ENCODE measurements around the gene DCAF5. TPM values are rescaled to one million over a fixed set of nuclear protein-coding genes. Genes with fewer than 3 reads are reported as not detected.

Gene DCAF5
- total RNA-seq, 1 donor from 2014 or later = 56.6 TPM

DNA sequence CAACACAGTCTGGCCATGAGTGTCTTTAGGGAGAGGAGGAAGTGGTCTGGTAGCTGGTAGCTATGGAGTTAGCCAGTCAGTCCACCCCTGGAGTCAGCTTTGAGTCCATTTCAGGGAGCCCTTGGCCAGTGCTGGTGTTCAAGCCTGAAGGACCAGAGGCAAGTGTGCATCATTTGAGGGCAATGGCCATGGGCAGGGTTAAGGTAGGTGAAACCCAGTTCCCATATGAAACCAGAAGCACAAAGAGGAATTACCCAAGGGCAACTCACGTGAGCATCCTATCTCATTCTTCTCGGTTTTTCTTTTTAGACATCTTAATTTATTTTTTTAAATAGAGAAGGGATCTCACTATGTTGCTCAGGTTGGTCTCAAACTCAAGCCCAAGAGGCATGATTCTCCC is 112.6 kb downstream of the DCAF5 start:
- TF ChIP-seq, protein P1, sequence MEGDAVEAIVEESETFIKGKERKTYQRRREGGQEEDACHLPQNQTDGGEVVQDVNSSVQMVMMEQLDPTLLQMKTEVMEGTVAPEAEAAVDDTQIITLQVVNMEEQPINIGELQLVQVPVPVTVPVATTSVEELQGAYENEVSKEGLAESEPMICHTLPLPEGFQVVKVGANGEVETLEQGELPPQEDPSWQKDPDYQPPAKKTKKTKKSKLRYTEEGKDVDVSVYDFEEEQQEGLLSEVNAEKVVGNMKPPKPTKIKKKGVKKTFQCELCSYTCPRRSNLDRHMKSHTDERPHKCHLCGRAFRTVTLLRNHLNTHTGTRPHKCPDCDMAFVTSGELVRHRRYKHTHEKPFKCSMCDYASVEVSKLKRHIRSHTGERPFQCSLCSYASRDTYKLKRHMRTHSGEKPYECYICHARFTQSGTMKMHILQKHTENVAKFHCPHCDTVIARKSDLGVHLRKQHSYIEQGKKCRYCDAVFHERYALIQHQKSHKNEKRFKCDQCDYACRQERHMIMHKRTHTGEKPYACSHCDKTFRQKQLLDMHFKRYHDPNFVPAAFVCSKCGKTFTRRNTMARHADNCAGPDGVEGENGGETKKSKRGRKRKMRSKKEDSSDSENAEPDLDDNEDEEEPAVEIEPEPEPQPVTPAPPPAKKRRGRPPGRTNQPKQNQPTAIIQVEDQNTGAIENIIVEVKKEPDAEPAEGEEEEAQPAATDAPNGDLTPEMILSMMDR (IDR thresholded peaks at IDR 0.05; ENCODE audit: partially characterized antibody, unreplicated experiment) = no peak
- H3K27me3 Mint-ChIP-seq (ENCODE audit: unreplicated experiment) = peaks cover 3% of the 10 kb centered on the region
- H3K36me3 Mint-ChIP-seq (ENCODE audit: unreplicated experiment) = no peaks in the 10 kb centered on the region
- H3K4me1 Mint-ChIP-seq (ENCODE audit: low read depth, unreplicated experiment) = peaks cover 12% of the 10 kb centered on the region
- no peak for DNase-seq
- H3K27ac Mint-ChIP-seq (ENCODE audit: unreplicated experiment) = no peak overlapping the region
- peaks cover 7% of the 10 kb centered on the region for H3K9me3 Mint-ChIP-seq (ENCODE audit: unreplicated experiment)
- no peak overlapping the region for H3K4me3 Mint-ChIP-seq (ENCODE audit: unreplicated experiment)

DNA sequence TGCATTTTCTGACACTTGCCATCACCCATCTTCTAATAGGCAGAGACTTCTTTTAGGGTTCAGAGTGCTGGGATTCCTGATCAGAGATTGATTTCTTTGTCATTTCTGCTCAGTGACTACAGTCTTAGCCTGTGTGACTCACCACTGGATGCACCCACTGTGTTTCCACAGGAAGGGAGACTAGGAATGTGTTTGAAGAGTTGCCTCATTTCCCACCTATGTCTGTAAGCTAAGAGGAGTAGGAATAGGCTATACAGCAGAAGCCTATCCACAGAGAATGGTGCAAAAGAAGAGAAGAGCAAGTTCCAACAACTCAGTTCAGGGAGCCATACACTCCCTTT is 113.7 kb downstream of the DCAF5 start:
- DNase-seq = no peak
- Mint-ChIP-seq H3K36me3 (ENCODE audit: unreplicated experiment) (no peaks in the 10 kb centered on the region), H3K4me3 (ENCODE audit: unreplicated experiment) (no peak overlapping the region), H3K4me1 (ENCODE audit: low read depth, unreplicated experiment) (peaks cover 12% of the 10 kb centered on the region), H3K27ac (ENCODE audit: unreplicated experiment) (no peak overlapping the region), H3K9me3 (ENCODE audit: unreplicated experiment) (peaks cover 4% of the 10 kb centered on the region), H3K27me3 (ENCODE audit: unreplicated experiment) (peaks cover 3% of the 10 kb centered on the region)
- TF ChIP-seq, protein P1 (IDR thresholded peaks at IDR 0.05; ENCODE audit: partially characterized antibody, unreplicated experiment) = no peak

DNA sequence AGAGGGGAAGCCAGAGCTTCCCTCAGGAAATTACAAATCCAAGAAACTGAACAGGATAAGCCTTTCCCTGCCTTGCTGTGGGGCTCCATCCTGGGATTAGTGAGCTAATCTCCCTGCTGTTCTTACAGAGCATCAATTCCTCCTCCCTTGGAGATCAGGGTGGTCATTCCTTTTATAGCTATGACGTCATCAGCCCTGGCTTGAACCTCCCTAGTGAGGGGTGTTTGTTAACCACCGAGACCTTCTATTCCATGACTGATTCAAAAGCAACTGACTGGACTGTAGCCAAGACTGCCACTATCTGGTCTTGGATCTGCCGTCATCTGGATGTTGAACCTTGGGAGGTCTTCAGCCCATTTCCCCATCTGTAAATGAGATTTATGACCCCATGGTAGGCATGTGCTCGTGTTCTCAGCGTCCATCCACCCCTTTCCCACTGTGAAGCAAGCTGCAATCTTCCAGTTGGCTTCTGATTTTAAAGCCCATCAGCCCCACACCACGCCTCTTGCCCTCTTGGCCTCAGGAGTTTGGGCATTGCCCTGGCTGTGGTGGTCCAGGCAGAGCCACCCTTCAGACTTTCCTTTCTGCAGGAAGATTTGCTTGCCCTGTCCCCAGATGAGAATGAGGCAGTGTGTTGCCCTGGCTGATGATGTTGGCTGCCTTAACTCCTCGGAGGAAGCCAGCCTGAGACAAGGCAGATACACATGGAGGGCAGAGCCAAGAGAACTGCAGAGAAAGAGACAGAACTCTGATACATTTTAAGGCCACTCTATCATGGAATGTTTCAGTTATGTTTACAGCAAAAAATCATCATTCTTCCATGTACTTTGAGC is 114.2 kb downstream of the DCAF5 start:
- TF ChIP-seq, protein P1 (IDR thresholded peaks at IDR 0.05; ENCODE audit: partially characterized antibody, unreplicated experiment) = no peak
- peaks cover 2% of the 10 kb centered on the region for H3K9me3 Mint-ChIP-seq (ENCODE audit: unreplicated experiment)
- no peak for DNase-seq
- H3K4me1 Mint-ChIP-seq (ENCODE audit: low read depth, unreplicated experiment) = peaks cover 12% of the 10 kb centered on the region
- no peaks in the 10 kb centered on the region for H3K27me3 Mint-ChIP-seq (ENCODE audit: unreplicated experiment)
- no peak overlapping the region for H3K4me3 Mint-ChIP-seq (ENCODE audit: unreplicated experiment)
- no peak overlapping the region for H3K27ac Mint-ChIP-seq (ENCODE audit: unreplicated experiment)
- H3K36me3 Mint-ChIP-seq (ENCODE audit: unreplicated experiment) = no peaks in the 10 kb centered on the region

DNA sequence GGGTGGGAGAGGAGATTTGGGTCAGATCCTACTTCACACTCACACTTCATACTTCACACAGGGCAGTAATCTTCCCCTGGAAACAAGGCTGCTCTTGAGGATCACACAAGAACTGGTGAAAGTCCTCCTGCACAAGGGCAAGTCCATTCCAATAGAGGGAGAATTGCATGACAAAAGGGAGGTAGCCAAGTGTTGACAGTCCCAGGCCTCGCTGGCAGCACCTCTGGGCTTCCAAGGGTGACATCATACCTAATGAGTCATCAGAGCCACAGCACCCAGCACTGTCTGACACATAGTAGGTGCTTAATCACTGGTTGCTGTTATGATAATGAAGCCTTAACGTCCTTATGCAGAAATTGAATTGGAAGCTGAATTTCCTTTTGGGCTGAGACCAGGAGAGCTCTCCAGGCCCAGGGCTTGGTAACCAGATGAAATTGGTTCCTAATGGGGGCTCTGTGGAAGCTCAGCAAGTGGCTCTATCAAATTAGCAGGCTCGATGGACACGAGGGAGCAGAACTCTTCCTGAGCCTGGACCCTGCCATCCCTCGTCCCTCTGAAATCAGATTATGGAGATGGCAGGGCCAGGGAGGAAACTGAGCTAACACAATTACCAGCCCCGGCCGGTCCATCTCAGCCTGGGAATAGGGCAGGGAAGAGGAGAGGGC is 115.0 kb downstream of the DCAF5 start:
- no peak overlapping the region for H3K4me3 Mint-ChIP-seq (ENCODE audit: unreplicated experiment)
- H3K4me1 Mint-ChIP-seq (ENCODE audit: low read depth, unreplicated experiment) = peaks cover 12% of the 10 kb centered on the region
- peak overlapping the region; percentile 48 for H3K27ac Mint-ChIP-seq (ENCODE audit: unreplicated experiment)
- TF ChIP-seq, protein P1 (IDR thresholded peaks at IDR 0.05; ENCODE audit: partially characterized antibody, unreplicated experiment) = no peak
- H3K36me3 Mint-ChIP-seq (ENCODE audit: unreplicated experiment) = no peaks in the 10 kb centered on the region
- no peaks in the 10 kb centered on the region for H3K27me3 Mint-ChIP-seq (ENCODE audit: unreplicated experiment)
- H3K9me3 Mint-ChIP-seq (ENCODE audit: unreplicated experiment) = peaks cover 2% of the 10 kb centered on the region
- no peak for DNase-seq

All from glutamatergic neuron (in vitro differentiated cells).